ENCODE data around the gene PON2.

- TF ChIP-seq ZBTB11 (CRISPR knock-in tag; IDR thresholded peaks at IDR 0.05), result no peak
- TF ChIP-seq, protein P1, sequence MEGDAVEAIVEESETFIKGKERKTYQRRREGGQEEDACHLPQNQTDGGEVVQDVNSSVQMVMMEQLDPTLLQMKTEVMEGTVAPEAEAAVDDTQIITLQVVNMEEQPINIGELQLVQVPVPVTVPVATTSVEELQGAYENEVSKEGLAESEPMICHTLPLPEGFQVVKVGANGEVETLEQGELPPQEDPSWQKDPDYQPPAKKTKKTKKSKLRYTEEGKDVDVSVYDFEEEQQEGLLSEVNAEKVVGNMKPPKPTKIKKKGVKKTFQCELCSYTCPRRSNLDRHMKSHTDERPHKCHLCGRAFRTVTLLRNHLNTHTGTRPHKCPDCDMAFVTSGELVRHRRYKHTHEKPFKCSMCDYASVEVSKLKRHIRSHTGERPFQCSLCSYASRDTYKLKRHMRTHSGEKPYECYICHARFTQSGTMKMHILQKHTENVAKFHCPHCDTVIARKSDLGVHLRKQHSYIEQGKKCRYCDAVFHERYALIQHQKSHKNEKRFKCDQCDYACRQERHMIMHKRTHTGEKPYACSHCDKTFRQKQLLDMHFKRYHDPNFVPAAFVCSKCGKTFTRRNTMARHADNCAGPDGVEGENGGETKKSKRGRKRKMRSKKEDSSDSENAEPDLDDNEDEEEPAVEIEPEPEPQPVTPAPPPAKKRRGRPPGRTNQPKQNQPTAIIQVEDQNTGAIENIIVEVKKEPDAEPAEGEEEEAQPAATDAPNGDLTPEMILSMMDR (IDR thresholded peaks at IDR 0.05 in 2 of 3, conservative IDR thresholded peaks at IDR 0.05 in 1 of 3; ENCODE audit: control insufficient read depth in 2 of 3, extremely low read depth in 1 of 3, insufficient read depth in 1 of 3, low read depth in 3 of 3, low read length in 3 of 3), result no peak
- no peak for TF ChIP-seq YY1 (IDR thresholded peaks at IDR 0.05; ENCODE audit: low read depth, low read length)
- TF ChIP-seq POLR2AphosphoS5 (IDR thresholded peaks at IDR 0.05; ENCODE audit: low read length), result no peak
- no peak for TF ChIP-seq ZNF274 (IDR thresholded peaks at IDR 0.05; ENCODE audit: insufficient read depth, insufficient read length)
- TF ChIP-seq, protein P2, sequence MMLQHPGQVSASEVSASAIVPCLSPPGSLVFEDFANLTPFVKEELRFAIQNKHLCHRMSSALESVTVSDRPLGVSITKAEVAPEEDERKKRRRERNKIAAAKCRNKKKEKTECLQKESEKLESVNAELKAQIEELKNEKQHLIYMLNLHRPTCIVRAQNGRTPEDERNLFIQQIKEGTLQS (IDR thresholded peaks at IDR 0.05; ENCODE audit: borderline replicate concordance, extremely low read depth, low read depth, low read length), result no peak
- no peak for TF ChIP-seq NR2F1 (conservative IDR thresholded peaks at IDR 0.05)
- TF ChIP-seq BHLHE40 (IDR thresholded peaks at IDR 0.05; ENCODE audit: borderline replicate concordance in 1 of 2, low read depth in 2 of 2, low read length in 1 of 2), result no peak
- no peak for TF ChIP-seq TARDBP (IDR thresholded peaks at IDR 0.05; ENCODE audit: borderline replicate concordance)
- no peak for TF ChIP-seq ETV6 (conservative IDR thresholded peaks at IDR 0.05 in 1 of 2, IDR thresholded peaks at IDR 0.05 in 1 of 2; ENCODE audit: borderline replicate concordance in 1 of 2, low read depth in 1 of 2)
- no peak for TF ChIP-seq CHD4 (IDR thresholded peaks at IDR 0.05)
Observed at GRCh38 chr7:95444796-95445195, 10.0 kb upstream of the PON2 start.
